HCT116 (cell line): ENCODE data around the gene NIN. TPM values are rescaled to one million over a fixed set of nuclear protein-coding genes. Genes with fewer than 3 reads are reported as not detected.

Experiments used
- ATAC-seq: fragments of 200-7000 bp; cut with Tn5 transposase; 2 replicates; pipeline ENCODE4 v1.9.1; 2020; ENCODE audit warnings: mild to moderate bottlenecking, moderate library complexity
- BruUV-seq: library from RNA; stranded (reverse); fragments of 400-500 nt; replicated peaks from 2 replicates; lab custom pipeline; 2021; lab: Mats Ljungman, UMichigan
- CTCF ChIA-PET: fragments of 300-600 bp; sonication (Branson Sonifier 250); formaldehyde crosslinking; loops from one replicate; lab custom pipeline; 2021; ENCODE audit warnings: antibody characterized with exemption; lab: Charles Lee
- POLR2A ChIA-PET: fragments of 300-600, 350-600 bp; sonication (Branson Sonifier 250); formaldehyde crosslinking; loops from one replicate; lab custom pipeline; 2021; ENCODE audit warnings: antibody characterized with exemption; lab: Charles Lee
- RAD21 ChIA-PET, 2 experiments: fragments of 300-600 bp; sonication (Branson Sonifier 250); formaldehyde crosslinking; loops; one replicate each; lab custom pipeline; 2023; ENCODE audit warnings: low total read pairs in 2 of 2; ENCODE audit not compliant: uncharacterized antibody in 2 of 2, unreplicated experiment in 2 of 2, low non-redundant PET in 1 of 2; lab: Charles Lee
- DNase-seq: peaks from one replicate; pipeline ENCODE4 v3.0.0-alpha.2; 2010; ENCODE audit warnings: low read depth, low spot score
- H2AFZ ChIP-seq: fragments of 200-600 bp; shearing (Covaris generic), sonication (generic); 2 replicates; pipeline ENCODE4 v1.6.1; 2017; ENCODE audit warnings: low read depth, mixed run types, mixed read lengths, antibody characterized with exemption, low read length; ENCODE audit not compliant: poor library complexity, severe bottlenecking
- H3K27ac ChIP-seq: 2 replicates; pipeline ENCODE4 v1.5.1; 2012; ENCODE audit warnings: low read depth, low read length
- H3K27me3 ChIP-seq: fragments of 200-600 bp; sonication (generic); 2 replicates; pipeline ENCODE4 v1.6.1; 2016; ENCODE audit warnings: mixed run types, low read length, mixed read lengths; ENCODE audit not compliant: insufficient read depth
- H3K36me3 ChIP-seq, 2 experiments: fragments of 200-500 bp in 1 of 2; fragments of 200-600 bp in 1 of 2; sonication (Bioruptor generic) in 1 of 2; sonication (generic) in 1 of 2; 2 replicates each; pipeline versions ENCODE4 v1.5.1 to v1.6.1; 2014 to 2016; ENCODE audit warnings: low read length in 2 of 2, inconsistent platforms in 1 of 2, mixed read lengths in 1 of 2, mixed run types in 1 of 2; ENCODE audit not compliant: insufficient read depth in 2 of 2, control insufficient read depth in 1 of 2
- H3K4me1 ChIP-seq, 2 experiments: fragments of 200-600 bp in 1 of 2; sonication (generic) in 1 of 2; 2 replicates each; pipeline versions ENCODE4 v1.5.1 to v1.6.1; 2012 to 2017; ENCODE audit warnings: low read length in 2 of 2, inconsistent platforms in 1 of 2, mild to moderate bottlenecking in 1 of 2, mixed read lengths in 1 of 2, mixed run types in 1 of 2, moderate library complexity in 1 of 2; ENCODE audit not compliant: insufficient read depth in 2 of 2, control insufficient read depth in 1 of 2
- H3K4me2 ChIP-seq: fragments of 200-600 bp; sonication (generic); 2 replicates; pipeline ENCODE4 v1.6.1; 2017; ENCODE audit warnings: mixed run types, low read length, mixed read lengths
- H3K4me3 ChIP-seq, 2 experiments: fragments of 200-600 bp in 1 of 2; sonication (generic) in 1 of 2; replicated peaks in 1 of 2; 2 replicates each; pipeline ENCODE4 v1.5.1; 2011 to 2016; ENCODE audit warnings: low read length in 2 of 2, control low read depth in 1 of 2, low read depth in 1 of 2, mild to moderate bottlenecking in 1 of 2, mixed read lengths in 1 of 2, mixed run types in 1 of 2
- H3K79me2 ChIP-seq: fragments of 200-600 bp; sonication (generic); 2 replicates; pipeline ENCODE4 v1.6.1; 2017; ENCODE audit warnings: mild to moderate bottlenecking, mixed run types, low read length, moderate library complexity, mixed read lengths; ENCODE audit not compliant: insufficient read depth
- H3K9ac ChIP-seq: fragments of 200-600 bp; sonication (generic); 2 replicates; pipeline ENCODE4 v1.6.1; 2016; ENCODE audit warnings: low read length, mixed read lengths
- H3K9me2 ChIP-seq: fragments of 200-600 bp; sonication (generic), shearing (Covaris generic); 2 replicates; pipeline ENCODE4 v1.6.1; 2017; ENCODE audit warnings: mixed run types, mild to moderate bottlenecking, moderate library complexity; ENCODE audit not compliant: insufficient read depth
- H3K9me3 ChIP-seq, 2 experiments: fragments of 200-500 bp in 1 of 2; fragments of 200-600 bp in 1 of 2; sonication (Bioruptor generic) in 1 of 2; sonication (generic) in 1 of 2; 2 replicates each; pipeline ENCODE4 v1.6.1; 2014 to 2017; ENCODE audit warnings: low read length in 2 of 2, mixed read lengths in 2 of 2, inconsistent platforms in 1 of 2, low read depth in 1 of 2, mild to moderate bottlenecking in 1 of 2, mixed run types in 1 of 2, moderate library complexity in 1 of 2; ENCODE audit not compliant: control insufficient read depth in 1 of 2, insufficient read depth in 1 of 2
- H4K20me1 ChIP-seq: fragments of 200-600 bp; sonication (generic), shearing (Covaris generic); 2 replicates; pipeline ENCODE4 v1.6.1; 2017; ENCODE audit warnings: mixed run types, mild to moderate bottlenecking, moderate library complexity; ENCODE audit not compliant: insufficient read depth
- CEBPB ChIP-seq: IDR thresholded peaks from 2 replicates; pipeline ENCODE4 v1.6.1; 2012; ENCODE audit warnings: low read depth
- EGR1 ChIP-seq: IDR thresholded peaks from 2 replicates; pipeline ENCODE4 v1.6.1; 2012; ENCODE audit warnings: low read depth
- ELF1 ChIP-seq: IDR thresholded peaks from 2 replicates; pipeline ENCODE4 v1.6.1; 2012; ENCODE audit warnings: low read depth, borderline replicate concordance
- EZH2 ChIP-seq: fragments of 200-600 bp; sonication (generic); IDR thresholded peaks from 2 replicates; pipeline ENCODE4 v1.6.1; 2017; ENCODE audit warnings: antibody characterized with exemption, mixed run types
- EZH2phosphoT487 ChIP-seq: fragments of 200-600 bp; IDR thresholded peaks from 2 replicates; pipeline ENCODE4 v1.6.1; 2018; ENCODE audit warnings: antibody characterized with exemption, borderline replicate concordance
- FOSL1 ChIP-seq: IDR thresholded peaks from 2 replicates; pipeline ENCODE4 v1.6.1; 2012; ENCODE audit warnings: low read depth
- JUND ChIP-seq: IDR thresholded peaks from 2 replicates; pipeline ENCODE4 v1.6.1; 2012
- MAX ChIP-seq: IDR thresholded peaks from 2 replicates; pipeline ENCODE4 v1.6.1; 2012
- POLR2A ChIP-seq: IDR thresholded peaks from 2 replicates; pipeline ENCODE4 v1.7.0; 2011; ENCODE audit warnings: borderline replicate concordance; ENCODE audit not compliant: insufficient read depth, insufficient read length; ENCODE audit errors: extremely low read depth
- POLR2AphosphoS5 ChIP-seq: IDR thresholded peaks from 2 replicates; pipeline ENCODE4 v1.6.1; 2011; ENCODE audit warnings: mild to moderate bottlenecking, low read depth, low read length, moderate library complexity
- REST ChIP-seq: IDR thresholded peaks from 2 replicates; pipeline ENCODE4 v1.6.1; 2012; ENCODE audit warnings: low read depth
- SIN3A ChIP-seq: IDR thresholded peaks from 2 replicates; pipeline ENCODE4 v1.6.1; 2012; ENCODE audit warnings: low read depth
- TCF7L2 ChIP-seq: IDR thresholded peaks from 2 replicates; pipeline ENCODE4 v1.7.0; 2011; ENCODE audit warnings: borderline replicate concordance, inconsistent platforms; ENCODE audit not compliant: insufficient read depth, insufficient read length; ENCODE audit errors: extremely low read depth
- YY1 ChIP-seq: IDR thresholded peaks from 2 replicates; pipeline ENCODE4 v1.6.1; 2011; ENCODE audit warnings: low read length, low read depth, moderate library complexity, mild to moderate bottlenecking; ENCODE audit not compliant: insufficient replicate concordance; ENCODE audit errors: extremely low read depth
- ZFX ChIP-seq: fragments of 450-650 bp; IDR thresholded peaks from 2 replicates; pipeline ENCODE4 v1.6.1; 2017
- ZNF274 ChIP-seq: fragments of 200-500 bp; sonication (Bioruptor generic); IDR thresholded peaks from 2 replicates; pipeline ENCODE4 v1.6.1; 2014; ENCODE audit warnings: mild to moderate bottlenecking, low read depth, low read length, inconsistent platforms
- intact Hi-C: fragments of 100-400 bp; cut with micrococcal nuclease; formaldehyde crosslinking; loops from 2 replicates; pipeline ENCODE4 v1.10.0; 2022
- total RNA-seq: library from RNA; stranded (reverse); gene quantifications from one replicate; pipeline ENCODE4 v1.2.1, GENCODE V29; 2021; ENCODE audit not compliant: unreplicated experiment

Gene NIN
- total RNA-seq, 1 experiment from 2014 or later = 39.6 TPM

- H3K9me3 ChIP-seq = no peaks in the 10 kb centered on the region
- no peak overlapping the region for H2AFZ ChIP-seq
- no peak overlapping the region for H3K9ac ChIP-seq
- no peak overlapping the region for H3K4me3 ChIP-seq
- CTCF ChIA-PET = no interaction called here
- no peaks in the 10 kb centered on the region for H3K27me3 ChIP-seq
- H3K79me2 ChIP-seq = no peaks in the 10 kb centered on the region
- TF ChIP-seq FOSL1 (no peak), POLR2AphosphoS5 (no peak), TCF7L2 (no peak), JUND (no peak), EGR1 (no peak), SIN3A (no peak), EZH2phosphoT487 (no peak), POLR2A (no peak), ELF1 (no peak), REST (no peak), EZH2 (no peak), ZNF274 (no peak), YY1 (no peak), ZFX (no peak), CEBPB (no peak), MAX (no peak)
- TF ChIP-seq, all 23 proteins: peak for 0
- RAD21 ChIA-PET = no interaction called here
- DNase-seq (no peak), ATAC-seq (no peak)
- H3K27ac ChIP-seq = no peak overlapping the region
- H3K4me1 ChIP-seq = no peaks in the 10 kb centered on the region
- intact Hi-C loops = no loop called here
- BruUV-seq = no TSS peak
- H3K36me3 ChIP-seq = peaks cover 3 to 7% of the 10 kb centered on the region in 2 experiments; a peak in 2 of 4 replicates
- H4K20me1 ChIP-seq = no peaks in the 10 kb centered on the region
- POLR2A ChIA-PET = no interaction called here
- H3K4me2 ChIP-seq = no peak overlapping the region
- no peaks in the 10 kb centered on the region for H3K9me2 ChIP-seq
These were observed 112.0 kb downstream of the NIN start for GRCh38 chr14:50718949-50719348.
